Sigmoid colon (tissue), 4 donors: ENCODE results near the gene HK1.

Experiments
- CTCF ChIP-seq, 4 experiments: fragments of 450-650 bp in 3 of 4; fragments of 200-600 bp in 1 of 4; IDR thresholded peaks; one replicate each; pipeline ENCODE4 v1.5.1; 2016 to 2019; ENCODE audit warnings: antibody characterized with exemption in 4 of 4, mild to moderate bottlenecking in 3 of 4, moderate library complexity in 2 of 4
- EP300 ChIP-seq, 4 donors: sonication (generic); formaldehyde crosslinking; IDR thresholded peaks; one replicate each; pipeline ENCODE4 v1.6.1; 2017; ENCODE audit warnings: antibody characterized with exemption in 4 of 4

- TF ChIP-seq EP300 (IDR thresholded peaks at IDR 0.05) = no peak
- no peak for TF ChIP-seq CTCF (IDR thresholded peaks at IDR 0.05)
These were observed 84.2 kb downstream of the HK1 start for GRCh38 chr10:69362471-69362954.
